T-helper 9 cell (primary cell): ENCODE results near the gene KRT81.
A peak's percentile ranks its signal among the peaks of the same experiment; 100 is the strongest.
"Not testable (repeated sequence)": the region's sequence is repeated elsewhere in the genome, so short reads cannot be mapped to it uniquely, and the experiment has no call there.

Experiments used
- DNase-seq: peaks from one replicate; pipeline ENCODE4 v3.0.0-alpha.2; 2020

KRT81 gene

GRCh38 chr12:52295663-52296062, 4.3 kb upstream of the KRT81 start:
- DNase-seq: no peak

GRCh38 chr12:52294803-52295202, 3.5 kb upstream of the KRT81 start:
- DNase-seq: no peak

- no peak for DNase-seq
Measured at GRCh38 chr12:52293926-52294325, 2.6 kb upstream of the KRT81 start.

- not testable (repeated sequence) for DNase-seq
Measured at GRCh38 chr12:52290483-52291134, 725 bp downstream of the KRT81 start.

GRCh38 chr12:52287816-52288805, 3.2 kb downstream of the KRT81 start:
- DNase-seq: not testable (repeated sequence)

- not testable (repeated sequence) for DNase-seq
Measured at GRCh38 chr12:52286857-52287785, 4.2 kb downstream of the KRT81 start.

GRCh38 chr12:52285851-52286530, 5.3 kb downstream of the KRT81 start:
- DNase-seq: no peak

- no peak for DNase-seq
Measured at GRCh38 chr12:52285172-52285745, 6.1 kb downstream of the KRT81 start.

- no peak for DNase-seq
Measured at GRCh38 chr12:52284562-52285171, 6.7 kb downstream of the KRT81 start.

GRCh38 chr12:52280796-52281560, 10.4 kb downstream of the KRT81 start:
- DNase-seq: no peak

- DNase-seq: no peak
Measured at GRCh38 chr12:52280319-52280795, 11.0 kb downstream of the KRT81 start.

- no peak for DNase-seq
Measured at GRCh38 chr12:52279422-52280318, 11.7 kb downstream of the KRT81 start.

- DNase-seq: peak; percentile 65
Measured at GRCh38 chr12:52278575-52279421, 12.5 kb downstream of the KRT81 start.

GRCh38 chr12:52277486-52278245, 13.7 kb downstream of the KRT81 start:
- no peak for DNase-seq

GRCh38 chr12:52275686-52276085, 15.6 kb downstream of the KRT81 start:
- DNase-seq: no peak

GRCh38 chr12:52274521-52275120, 16.7 kb downstream of the KRT81 start, which contains the start of gene KRT86:
Gene KRT86 (plus strand): TSS chr12:52274645. CDS start chr12:52301917, 27,272 bp downstream.
- no peak for DNase-seq

- no peak for DNase-seq
Measured at GRCh38 chr12:52271158-52271557, 20.2 kb downstream of the KRT81 start.
